Spleen (tissue), 7 donors: ENCODE measurements around the gene AKAP13.

Experiments
- CTCF ChIP-seq, 11 experiments: fragments of 200-600 bp in 7 of 11; fragments of 450-650 bp in 4 of 11; sonication (generic) in 4 of 11; IDR thresholded peaks in 8 of 11; conservative IDR thresholded peaks in 3 of 11; 1 replicate in 7 of 11; 2 replicates in 4 of 11; pipeline versions ENCODE4 v1.4.0 to v1.8.0; 2016 to 2021; ENCODE audit warnings: antibody characterized with exemption in 11 of 11, inconsistent platforms in 4 of 11, mild to moderate bottlenecking in 1 of 11
- POLR2AphosphoS5 ChIP-seq, 3 donors: sonication (generic); formaldehyde crosslinking; IDR thresholded peaks; one replicate each; pipeline ENCODE4 v1.5.1; 2017; ENCODE audit warnings: antibody characterized with exemption in 3 of 3
- donor health status: DM: no; HTN: no; CAD: no; lungs with moderate emphysema.
- donor health status: DM: no; HTN: no; CAD: no.
- donor health status: DM: no; HTN: no; CAD: no.

DNA sequence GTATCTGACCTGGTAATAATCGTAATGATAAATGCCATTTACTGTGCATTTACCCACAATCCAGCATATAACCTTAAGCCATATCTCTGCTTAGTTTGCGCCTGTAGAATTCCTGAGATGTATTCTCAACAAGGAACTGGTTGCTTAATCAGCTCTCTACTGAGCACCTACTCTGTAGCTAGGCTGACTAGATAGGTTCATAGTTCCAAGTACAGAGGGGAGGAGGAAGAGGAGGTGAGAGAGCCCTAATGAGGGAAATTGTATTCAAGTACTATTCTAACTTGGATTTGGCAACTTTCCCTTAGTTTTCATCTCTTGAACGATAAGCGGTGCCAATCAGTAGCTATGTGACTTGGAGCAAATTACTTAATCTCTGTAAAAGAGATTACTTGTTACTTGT, 5.6 kb upstream of the AKAP13 start:
- TF ChIP-seq CTCF (IDR thresholded peaks at IDR 0.05 in 8 of 11, conservative IDR thresholded peaks at IDR 0.05 in 3 of 11) (no peak), POLR2AphosphoS5 (IDR thresholded peaks at IDR 0.05) (no peak)
